NB4 (cell line): ENCODE measurements around the gene RIPK3.

Experiments used
- MYC ChIP-seq: IDR thresholded peaks from 2 replicates; pipeline ENCODE4 v1.6.1; 2011; ENCODE audit warnings: low read depth, low read length
- POLR2A ChIP-seq: IDR thresholded peaks from 2 replicates; pipeline ENCODE4 v1.6.1; 2011; ENCODE audit warnings: mild to moderate bottlenecking; ENCODE audit not compliant: insufficient read length; ENCODE audit errors: extremely low read depth
- TF ChIP-seq, protein P1 (sequence below): IDR thresholded peaks from one replicate; pipeline ENCODE4 v1.5.1; 2012; ENCODE audit warnings: low read depth, low read length
- TF ChIP-seq, protein P2 (sequence below): IDR thresholded peaks from 2 replicates; pipeline ENCODE4 v1.6.1; 2011; ENCODE audit warnings: low read depth, low read length

DNA sequence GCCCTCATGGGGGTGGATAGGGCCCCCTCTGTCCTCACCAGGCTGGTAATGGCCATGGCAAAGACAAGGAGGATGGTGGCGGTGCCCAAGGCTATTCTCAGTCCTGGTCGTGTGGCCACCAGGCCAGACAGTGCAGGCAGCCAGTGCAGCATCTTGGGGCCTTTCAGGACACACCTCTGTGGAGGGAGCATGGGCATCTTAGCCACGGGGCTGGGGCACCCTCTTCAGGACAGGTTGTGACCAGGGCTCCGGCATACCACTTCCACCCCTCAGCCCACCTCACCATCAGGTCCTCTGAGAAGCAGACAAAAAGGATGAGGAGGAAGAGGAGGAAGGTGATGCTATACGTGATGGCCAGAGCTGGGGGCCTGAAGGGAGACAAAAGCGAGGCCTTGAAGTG, 15.8 kb downstream of the RIPK3 start:
- TF ChIP-seq, protein P1, sequence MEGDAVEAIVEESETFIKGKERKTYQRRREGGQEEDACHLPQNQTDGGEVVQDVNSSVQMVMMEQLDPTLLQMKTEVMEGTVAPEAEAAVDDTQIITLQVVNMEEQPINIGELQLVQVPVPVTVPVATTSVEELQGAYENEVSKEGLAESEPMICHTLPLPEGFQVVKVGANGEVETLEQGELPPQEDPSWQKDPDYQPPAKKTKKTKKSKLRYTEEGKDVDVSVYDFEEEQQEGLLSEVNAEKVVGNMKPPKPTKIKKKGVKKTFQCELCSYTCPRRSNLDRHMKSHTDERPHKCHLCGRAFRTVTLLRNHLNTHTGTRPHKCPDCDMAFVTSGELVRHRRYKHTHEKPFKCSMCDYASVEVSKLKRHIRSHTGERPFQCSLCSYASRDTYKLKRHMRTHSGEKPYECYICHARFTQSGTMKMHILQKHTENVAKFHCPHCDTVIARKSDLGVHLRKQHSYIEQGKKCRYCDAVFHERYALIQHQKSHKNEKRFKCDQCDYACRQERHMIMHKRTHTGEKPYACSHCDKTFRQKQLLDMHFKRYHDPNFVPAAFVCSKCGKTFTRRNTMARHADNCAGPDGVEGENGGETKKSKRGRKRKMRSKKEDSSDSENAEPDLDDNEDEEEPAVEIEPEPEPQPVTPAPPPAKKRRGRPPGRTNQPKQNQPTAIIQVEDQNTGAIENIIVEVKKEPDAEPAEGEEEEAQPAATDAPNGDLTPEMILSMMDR = no peak
- TF ChIP-seq, protein P2, sequence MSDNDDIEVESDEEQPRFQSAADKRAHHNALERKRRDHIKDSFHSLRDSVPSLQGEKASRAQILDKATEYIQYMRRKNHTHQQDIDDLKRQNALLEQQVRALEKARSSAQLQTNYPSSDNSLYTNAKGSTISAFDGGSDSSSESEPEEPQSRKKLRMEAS = no peak
- no peak for TF ChIP-seq POLR2A
- no peak for TF ChIP-seq MYC
